Measurements from ENCODE around the gene SERPINA5.

DNA sequence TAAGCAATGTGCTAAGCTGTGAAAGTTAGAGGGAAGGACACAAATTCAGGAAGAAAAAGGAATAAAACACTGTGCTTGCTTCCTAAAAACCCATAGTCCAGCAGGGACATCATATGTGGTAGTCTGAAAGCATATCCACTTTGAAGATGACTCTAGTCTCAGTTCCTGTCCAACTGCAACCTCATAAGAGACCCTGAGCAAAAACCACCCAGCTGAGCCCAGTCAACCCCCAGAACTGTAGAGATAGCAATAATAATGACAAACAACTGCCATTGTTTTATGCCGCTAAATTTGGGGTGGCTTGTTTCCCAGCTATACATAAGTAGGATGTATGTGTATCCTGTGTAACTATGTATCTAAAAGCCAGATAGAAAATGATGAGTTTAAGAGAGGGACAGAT, 23.9 kb upstream of the SERPINA5 start:
- TF ChIP-seq, protein P1, sequence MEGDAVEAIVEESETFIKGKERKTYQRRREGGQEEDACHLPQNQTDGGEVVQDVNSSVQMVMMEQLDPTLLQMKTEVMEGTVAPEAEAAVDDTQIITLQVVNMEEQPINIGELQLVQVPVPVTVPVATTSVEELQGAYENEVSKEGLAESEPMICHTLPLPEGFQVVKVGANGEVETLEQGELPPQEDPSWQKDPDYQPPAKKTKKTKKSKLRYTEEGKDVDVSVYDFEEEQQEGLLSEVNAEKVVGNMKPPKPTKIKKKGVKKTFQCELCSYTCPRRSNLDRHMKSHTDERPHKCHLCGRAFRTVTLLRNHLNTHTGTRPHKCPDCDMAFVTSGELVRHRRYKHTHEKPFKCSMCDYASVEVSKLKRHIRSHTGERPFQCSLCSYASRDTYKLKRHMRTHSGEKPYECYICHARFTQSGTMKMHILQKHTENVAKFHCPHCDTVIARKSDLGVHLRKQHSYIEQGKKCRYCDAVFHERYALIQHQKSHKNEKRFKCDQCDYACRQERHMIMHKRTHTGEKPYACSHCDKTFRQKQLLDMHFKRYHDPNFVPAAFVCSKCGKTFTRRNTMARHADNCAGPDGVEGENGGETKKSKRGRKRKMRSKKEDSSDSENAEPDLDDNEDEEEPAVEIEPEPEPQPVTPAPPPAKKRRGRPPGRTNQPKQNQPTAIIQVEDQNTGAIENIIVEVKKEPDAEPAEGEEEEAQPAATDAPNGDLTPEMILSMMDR (IDR thresholded peaks at IDR 0.05) = no peak
- TF ChIP-seq POLR2A (IDR thresholded peaks at IDR 0.05) (no peak), EP300 (IDR thresholded peaks at IDR 0.05) (no peak)
